ENCODE data around the gene RASGRF1. TPM values are rescaled to one million over a fixed set of nuclear protein-coding genes. Genes with fewer than 3 reads are reported as not detected.

The RASGRF1 gene
- polyA plus RNA-seq, 1 donor from 2014 or later = 2.4 TPM

GRCh38 chr15:79066391-79067071, 24.0 kb downstream of the RASGRF1 start:
- Mint-ChIP-seq H3K27ac (no peak overlapping the region), H3K9me3 (no peaks in the 10 kb centered on the region), H3K4me1 (no peaks in the 10 kb centered on the region), H3K27me3 (no peaks in the 10 kb centered on the region), H3K36me3 (no peaks in the 10 kb centered on the region), H3K4me3 (no peak overlapping the region)

- Mint-ChIP-seq H3K9me3 (no peaks in the 10 kb centered on the region), H3K4me1 (no peaks in the 10 kb centered on the region), H3K36me3 (no peaks in the 10 kb centered on the region), H3K27ac (no peak overlapping the region), H3K4me3 (no peak overlapping the region), H3K27me3 (no peaks in the 10 kb centered on the region)
These were observed 24.7 kb downstream of the RASGRF1 start for GRCh38 chr15:79065706-79066376.

GRCh38 chr15:79065361-79065705, 25.2 kb downstream of the RASGRF1 start:
- Mint-ChIP-seq H3K4me3 (no peak overlapping the region), H3K4me1 (no peaks in the 10 kb centered on the region), H3K27ac (no peak overlapping the region), H3K27me3 (no peaks in the 10 kb centered on the region), H3K9me3 (no peaks in the 10 kb centered on the region), H3K36me3 (no peaks in the 10 kb centered on the region)

- H3K4me3 Mint-ChIP-seq = no peak overlapping the region
- H3K27ac Mint-ChIP-seq = no peak overlapping the region
- H3K4me1 Mint-ChIP-seq = no peaks in the 10 kb centered on the region
- no peaks in the 10 kb centered on the region for H3K36me3 Mint-ChIP-seq
- no peaks in the 10 kb centered on the region for H3K9me3 Mint-ChIP-seq
- H3K27me3 Mint-ChIP-seq = peaks cover 1% of the 10 kb centered on the region
These were observed 26.1 kb downstream of the RASGRF1 start for GRCh38 chr15:79064496-79064895.

- Mint-ChIP-seq H3K9me3 (no peaks in the 10 kb centered on the region), H3K27me3 (peaks cover 11% of the 10 kb centered on the region)
These were observed 30.4 kb downstream of the RASGRF1 start for GRCh38 chr15:79060175-79060574.

GRCh38 chr15:79059081-79059572, 31.5 kb downstream of the RASGRF1 start:
- Mint-ChIP-seq H3K4me3 (no peak overlapping the region), H3K27me3 (peaks cover 11% of the 10 kb centered on the region), H3K9me3 (no peaks in the 10 kb centered on the region), H3K27ac (no peak overlapping the region), H3K36me3 (no peaks in the 10 kb centered on the region), H3K4me1 (no peaks in the 10 kb centered on the region)

More at GRCh38 chr15:79060175-79060574, 30.4 kb downstream of the RASGRF1 start:
- Mint-ChIP-seq H3K27ac (no peak overlapping the region), H3K4me3 (peak overlapping the region in 1 of 4 donors; percentile 45), H3K36me3 (no peaks in the 10 kb centered on the region), H3K4me1 (no peaks in the 10 kb centered on the region)

GRCh38 chr15:79058260-79058850, 32.2 kb downstream of the RASGRF1 start:
- Mint-ChIP-seq H3K4me3 (no peak overlapping the region), H3K36me3 (no peaks in the 10 kb centered on the region), H3K9me3 (no peaks in the 10 kb centered on the region), H3K27me3 (peaks cover 11% of the 10 kb centered on the region), H3K4me1 (no peaks in the 10 kb centered on the region), H3K27ac (no peak overlapping the region)

- H3K4me1 Mint-ChIP-seq = no peaks in the 10 kb centered on the region
- no peaks in the 10 kb centered on the region for H3K9me3 Mint-ChIP-seq
These were observed 33.5 kb downstream of the RASGRF1 start for GRCh38 chr15:79057050-79057449.

GRCh38 chr15:79054350-79054749, 36.2 kb downstream of the RASGRF1 start:
- no peaks in the 10 kb centered on the region for H3K36me3 Mint-ChIP-seq
- no peak overlapping the region for H3K27ac Mint-ChIP-seq
- H3K9me3 Mint-ChIP-seq = no peaks in the 10 kb centered on the region

More at GRCh38 chr15:79057050-79057449, 33.5 kb downstream of the RASGRF1 start:
- H3K36me3 Mint-ChIP-seq = no peaks in the 10 kb centered on the region
- H3K27ac Mint-ChIP-seq = peak overlapping the region in 1 of 3 donors; percentile 20
- H3K27me3 Mint-ChIP-seq = peaks cover 11% of the 10 kb centered on the region
- no peak overlapping the region for H3K4me3 Mint-ChIP-seq

GRCh38 chr15:79053894-79054293, 36.7 kb downstream of the RASGRF1 start:
- Mint-ChIP-seq H3K4me1 (no peaks in the 10 kb centered on the region), H3K36me3 (no peaks in the 10 kb centered on the region), H3K9me3 (no peaks in the 10 kb centered on the region), H3K4me3 (no peak overlapping the region), H3K27me3 (peaks cover 10% of the 10 kb centered on the region), H3K27ac (no peak overlapping the region)

More at GRCh38 chr15:79054350-79054749, 36.2 kb downstream of the RASGRF1 start:
- H3K4me1 Mint-ChIP-seq = no peaks in the 10 kb centered on the region
- no peak overlapping the region for H3K4me3 Mint-ChIP-seq
- peaks cover 10% of the 10 kb centered on the region for H3K27me3 Mint-ChIP-seq

- Mint-ChIP-seq H3K27me3 (peaks cover 8% of the 10 kb centered on the region), H3K9me3 (no peaks in the 10 kb centered on the region), H3K27ac (no peak overlapping the region), H3K4me3 (no peak overlapping the region), H3K4me1 (no peaks in the 10 kb centered on the region), H3K36me3 (no peaks in the 10 kb centered on the region)
These were observed 38.4 kb downstream of the RASGRF1 start for GRCh38 chr15:79051941-79052731.

GRCh38 chr15:79051029-79051428, 39.6 kb downstream of the RASGRF1 start:
- H3K4me3 Mint-ChIP-seq = peak overlapping the region in 1 of 4 donors; percentile 20
- H3K4me1 Mint-ChIP-seq = no peaks in the 10 kb centered on the region
- H3K27me3 Mint-ChIP-seq = peaks cover 4% of the 10 kb centered on the region
- no peaks in the 10 kb centered on the region for H3K9me3 Mint-ChIP-seq
- H3K36me3 Mint-ChIP-seq = no peaks in the 10 kb centered on the region
- H3K27ac Mint-ChIP-seq = no peak overlapping the region

- Mint-ChIP-seq H3K27me3 (no peaks in the 10 kb centered on the region), H3K4me1 (no peaks in the 10 kb centered on the region), H3K4me3 (no peak overlapping the region), H3K9me3 (no peaks in the 10 kb centered on the region), H3K27ac (no peak overlapping the region), H3K36me3 (peaks cover 1% of the 10 kb centered on the region)
These were observed 40.2 kb downstream of the RASGRF1 start for GRCh38 chr15:79050341-79050740.

GRCh38 chr15:79049416-79049815, 41.2 kb downstream of the RASGRF1 start:
- H3K4me3 Mint-ChIP-seq = no peak overlapping the region
- H3K27me3 Mint-ChIP-seq = peaks cover 2% of the 10 kb centered on the region
- H3K27ac Mint-ChIP-seq = peak overlapping the region in 2 of 3 donors; percentile 53 to 69
- H3K9me3 Mint-ChIP-seq = no peaks in the 10 kb centered on the region
- no peaks in the 10 kb centered on the region for H3K4me1 Mint-ChIP-seq
- peaks cover 1% of the 10 kb centered on the region for H3K36me3 Mint-ChIP-seq
